22Rv1 (cell line): ENCODE data around the gene CD48.

Experiments used
- ZFX ChIP-seq: fragments of 450-650 bp; IDR thresholded peaks from 2 replicates; pipeline ENCODE4 v1.6.1; 2017; ENCODE audit warnings: antibody characterized with exemption, borderline replicate concordance
- TF ChIP-seq, protein P1 (sequence below): fragments of 450-650 bp; IDR thresholded peaks from 2 replicates; pipeline ENCODE4 v1.5.1; 2017; ENCODE audit warnings: mild to moderate bottlenecking

GRCh38 chr1:160656737-160657136, 54.9 kb downstream of the CD48 start:
- no peak for TF ChIP-seq ZFX
- TF ChIP-seq, protein P1, sequence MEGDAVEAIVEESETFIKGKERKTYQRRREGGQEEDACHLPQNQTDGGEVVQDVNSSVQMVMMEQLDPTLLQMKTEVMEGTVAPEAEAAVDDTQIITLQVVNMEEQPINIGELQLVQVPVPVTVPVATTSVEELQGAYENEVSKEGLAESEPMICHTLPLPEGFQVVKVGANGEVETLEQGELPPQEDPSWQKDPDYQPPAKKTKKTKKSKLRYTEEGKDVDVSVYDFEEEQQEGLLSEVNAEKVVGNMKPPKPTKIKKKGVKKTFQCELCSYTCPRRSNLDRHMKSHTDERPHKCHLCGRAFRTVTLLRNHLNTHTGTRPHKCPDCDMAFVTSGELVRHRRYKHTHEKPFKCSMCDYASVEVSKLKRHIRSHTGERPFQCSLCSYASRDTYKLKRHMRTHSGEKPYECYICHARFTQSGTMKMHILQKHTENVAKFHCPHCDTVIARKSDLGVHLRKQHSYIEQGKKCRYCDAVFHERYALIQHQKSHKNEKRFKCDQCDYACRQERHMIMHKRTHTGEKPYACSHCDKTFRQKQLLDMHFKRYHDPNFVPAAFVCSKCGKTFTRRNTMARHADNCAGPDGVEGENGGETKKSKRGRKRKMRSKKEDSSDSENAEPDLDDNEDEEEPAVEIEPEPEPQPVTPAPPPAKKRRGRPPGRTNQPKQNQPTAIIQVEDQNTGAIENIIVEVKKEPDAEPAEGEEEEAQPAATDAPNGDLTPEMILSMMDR: no peak
